DOHH2 (cell line): ENCODE results near the gene TDP1.

Experiments
- H3F3A ChIP-seq: fragments of 200-600 bp; sonication (generic), shearing (Covaris generic); 2 replicates; pipeline ENCODE4 v1.6.0; 2016; ENCODE audit warnings: antibody characterized with exemption, mild to moderate bottlenecking; ENCODE audit not compliant: control insufficient read depth, insufficient read depth
- H3K27ac ChIP-seq: fragments of 200-600 bp; sonication (generic); 2 replicates; pipeline ENCODE4 v1.5.1; 2014; ENCODE audit warnings: low read depth, mild to moderate bottlenecking, low read length, moderate library complexity
- H3K27me3 ChIP-seq: fragments of 200-600 bp; sonication (generic); 2 replicates; pipeline ENCODE4 v1.6.1; 2014; ENCODE audit warnings: mild to moderate bottlenecking, low read length, mixed read lengths; ENCODE audit not compliant: control insufficient read depth
- H3K36me3 ChIP-seq: fragments of 200-600 bp; sonication (generic); 2 replicates; pipeline ENCODE4 v1.6.1; 2014; ENCODE audit warnings: mild to moderate bottlenecking, low read length, moderate library complexity, mixed read lengths; ENCODE audit not compliant: control insufficient read depth
- H3K4me1 ChIP-seq: fragments of 200-600 bp; sonication (generic); 2 replicates; pipeline ENCODE4 v1.6.1; 2014; ENCODE audit warnings: mild to moderate bottlenecking, low read length, mixed read lengths; ENCODE audit not compliant: control insufficient read depth
- H3K4me2 ChIP-seq: fragments of 200-600 bp; sonication (generic); 2 replicates; pipeline ENCODE4 v1.6.0; 2014; ENCODE audit warnings: mild to moderate bottlenecking, low read length, moderate library complexity
- H3K4me3 ChIP-seq: fragments of 200-600 bp; sonication (generic); 2 replicates; pipeline ENCODE4 v1.5.1; 2014; ENCODE audit warnings: mild to moderate bottlenecking, low read length, mixed read lengths
- H3K79me2 ChIP-seq: fragments of 200-600 bp; sonication (generic); 2 replicates; pipeline ENCODE4 v1.6.1; 2014; ENCODE audit warnings: mild to moderate bottlenecking, low read length, mixed read lengths; ENCODE audit not compliant: control insufficient read depth
- H3K9me2 ChIP-seq: fragments of 200-600 bp; sonication (generic); replicated peaks from 2 replicates; pipeline ENCODE4 v1.6.1; 2014; ENCODE audit warnings: mild to moderate bottlenecking, low read length, mixed read lengths; ENCODE audit not compliant: control insufficient read depth
- H3K9me3 ChIP-seq: fragments of 200-600 bp; sonication (generic); 2 replicates; pipeline ENCODE4 v1.6.1; 2014; ENCODE audit warnings: antibody characterized with exemption, low read length, mixed read lengths; ENCODE audit not compliant: control insufficient read depth, insufficient read depth
- H4K20me1 ChIP-seq: fragments of 200-600 bp; sonication (generic); 2 replicates; pipeline ENCODE4 v1.6.0; 2014; ENCODE audit warnings: low read depth, mild to moderate bottlenecking, antibody characterized with exemption, low read length, moderate library complexity; ENCODE audit not compliant: control insufficient read depth, insufficient read depth
- CTCF ChIP-seq: fragments of 200-600 bp; sonication (generic); IDR thresholded peaks from one replicate; pipeline ENCODE4 v1.5.1; 2014; ENCODE audit warnings: antibody characterized with exemption, mild to moderate bottlenecking, low read depth, low read length; ENCODE audit not compliant: poor library complexity, severe bottlenecking
- EZH2phosphoT487 ChIP-seq: fragments of 200-600 bp; sonication (generic); IDR thresholded peaks from 2 replicates; pipeline ENCODE4 v1.6.1; 2017; ENCODE audit warnings: borderline replicate concordance, mild to moderate bottlenecking, antibody characterized with exemption, low read length, moderate library complexity, mixed read lengths

TDP1 gene

GRCh38 chr14:89990218-89990617 lies 34.5 kb downstream of the TDP1 start:
- Histone ChIP-seq H3K79me2 (no peaks in the 10 kb centered on the region), H3K36me3 (peaks cover 89% of the 10 kb centered on the region)
- TF ChIP-seq EZH2phosphoT487, result no peak

GRCh38 chr14:89990623-89991275 lies 35.0 kb downstream of the TDP1 start:
- Histone ChIP-seq H3F3A (no peaks in the 10 kb centered on the region), H3K4me2 (no peak overlapping the region), H3K4me3 (no peak overlapping the region), H3K4me1 (no peaks in the 10 kb centered on the region), H3K79me2 (no peaks in the 10 kb centered on the region), H3K27me3 (no peaks in the 10 kb centered on the region), H3K27ac (no peak overlapping the region), H3K9me3 (no peaks in the 10 kb centered on the region), H3K9me2 (no peaks in the 10 kb centered on the region), H4K20me1 (no peaks in the 10 kb centered on the region), H3K36me3 (peaks cover 90% of the 10 kb centered on the region)
- no peak for TF ChIP-seq CTCF

More at GRCh38 chr14:89990218-89990617, 34.5 kb downstream of the TDP1 start:
- H3K9me3 ChIP-seq, result no peaks in the 10 kb centered on the region
- H4K20me1 ChIP-seq, result no peaks in the 10 kb centered on the region
- no peaks in the 10 kb centered on the region for H3K27me3 ChIP-seq
- no peaks in the 10 kb centered on the region for H3F3A ChIP-seq
- no peak overlapping the region for H3K27ac ChIP-seq
- no peaks in the 10 kb centered on the region for H3K4me1 ChIP-seq
- no peaks in the 10 kb centered on the region for H3K9me2 ChIP-seq
- H3K4me3 ChIP-seq, result no peak overlapping the region
- no peak overlapping the region for H3K4me2 ChIP-seq

DNA sequence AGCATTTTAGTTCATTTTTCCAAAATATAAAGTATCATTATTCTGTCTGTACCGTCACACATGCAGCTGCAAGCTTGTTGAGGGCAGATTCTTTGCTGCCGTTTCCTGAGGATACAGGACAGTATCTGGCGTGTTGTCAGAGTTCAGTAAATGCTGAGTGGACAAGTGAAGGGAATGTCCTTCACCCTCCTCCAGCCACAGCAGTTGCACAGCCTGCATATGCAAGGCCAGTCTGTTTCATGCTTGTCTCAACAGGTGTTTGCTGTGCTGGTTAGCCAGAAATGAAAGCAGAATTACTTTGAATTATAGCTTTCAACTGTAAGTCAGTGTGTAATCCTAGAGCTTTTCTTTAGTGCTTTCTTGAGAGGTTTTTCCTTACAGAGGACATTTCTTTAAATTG lies 36.5 kb downstream of the TDP1 start:
- Histone ChIP-seq H3K9me3 (no peaks in the 10 kb centered on the region), H3K27me3 (no peaks in the 10 kb centered on the region), H4K20me1 (no peaks in the 10 kb centered on the region), H3K4me2 (no peak overlapping the region), H3K4me3 (no peak overlapping the region), H3K9me2 (no peaks in the 10 kb centered on the region), H3F3A (no peaks in the 10 kb centered on the region), H3K27ac (no peak overlapping the region), H3K36me3 (peaks cover 91% of the 10 kb centered on the region), H3K79me2 (no peaks in the 10 kb centered on the region), H3K4me1 (no peaks in the 10 kb centered on the region)
- TF ChIP-seq EZH2phosphoT487 (no peak), CTCF (no peak)

GRCh38 chr14:89996963-89997362 lies 41.2 kb downstream of the TDP1 start:
- Histone ChIP-seq H3K36me3 (peaks cover 73% of the 10 kb centered on the region), H4K20me1 (no peaks in the 10 kb centered on the region)
- TF ChIP-seq EZH2phosphoT487 (no peak), CTCF (no peak)

More at GRCh38 chr14:89996963-89997362, 41.2 kb downstream of the TDP1 start:
- no peaks in the 10 kb centered on the region for H3K9me2 ChIP-seq
- H3K79me2 ChIP-seq, result no peaks in the 10 kb centered on the region
- no peaks in the 10 kb centered on the region for H3K9me3 ChIP-seq
- H3K4me3 ChIP-seq, result no peak overlapping the region
- no peaks in the 10 kb centered on the region for H3F3A ChIP-seq
- H3K27ac ChIP-seq, result no peak overlapping the region
- H3K4me2 ChIP-seq, result no peak overlapping the region
- no peaks in the 10 kb centered on the region for H3K4me1 ChIP-seq
- H3K27me3 ChIP-seq, result no peaks in the 10 kb centered on the region
